HEK293 (cell line): ENCODE results near the gene ALDH18A1.

Experiments
- CTCF ChIP-seq: fragments of 450-650 bp; formaldehyde crosslinking; IDR thresholded peaks from 2 replicates; pipeline ENCODE4 v1.5.1; 2016; ENCODE audit warnings: missing biosample characterization, missing genetic modification characterization
- IKZF3 ChIP-seq: fragments of 450-650 bp; IDR thresholded peaks from 2 replicates; pipeline ENCODE4 v1.5.0; 2018; ENCODE audit warnings: missing biosample characterization, mild to moderate bottlenecking, missing genetic modification characterization, moderate library complexity
- PRDM4 ChIP-seq: fragments of 450-650 bp; formaldehyde crosslinking; IDR thresholded peaks from 2 replicates; pipeline ENCODE4 v1.5.1; 2017; ENCODE audit warnings: missing biosample characterization, missing genetic modification characterization
- ZBTB20 ChIP-seq: fragments of 450-650 bp; formaldehyde crosslinking; IDR thresholded peaks from 2 replicates; pipeline ENCODE4 v1.5.1; 2016; ENCODE audit warnings: missing biosample characterization, missing genetic modification characterization
- ZBTB49 ChIP-seq: fragments of 450-650 bp; formaldehyde crosslinking; IDR thresholded peaks from 2 replicates; pipeline ENCODE4 v1.5.1; 2016; ENCODE audit warnings: missing biosample characterization, missing genetic modification characterization, low read depth
- ZBTB6 ChIP-seq: fragments of 450-650 bp; formaldehyde crosslinking; IDR thresholded peaks from 2 replicates; pipeline ENCODE4 v1.5.1; 2017; ENCODE audit warnings: missing biosample characterization, missing genetic modification characterization
- ZEB2 ChIP-seq: fragments of 450-650 bp; formaldehyde crosslinking; IDR thresholded peaks from 2 replicates; pipeline ENCODE4 v1.5.1; 2016; ENCODE audit warnings: missing biosample characterization, missing genetic modification characterization
- ZFP37 ChIP-seq: fragments of 450-650 bp; formaldehyde crosslinking; IDR thresholded peaks from 2 replicates; pipeline ENCODE4 v1.5.1; 2016; ENCODE audit warnings: missing biosample characterization, missing genetic modification characterization
- ZFP69B ChIP-seq: fragments of 450-650 bp; formaldehyde crosslinking; IDR thresholded peaks from 2 replicates; pipeline ENCODE4 v1.5.1; 2016; ENCODE audit warnings: missing biosample characterization, missing genetic modification characterization
- ZNF133 ChIP-seq: fragments of 450-650 bp; formaldehyde crosslinking; IDR thresholded peaks from 2 replicates; pipeline ENCODE4 v1.5.1; 2016; ENCODE audit warnings: missing biosample characterization, missing genetic modification characterization
- ZNF24 ChIP-seq: fragments of 450-650 bp; formaldehyde crosslinking; IDR thresholded peaks from 2 replicates; pipeline ENCODE4 v1.5.1; 2016; ENCODE audit warnings: missing biosample characterization, missing genetic modification characterization
- ZNF335 ChIP-seq: fragments of 450-650 bp; formaldehyde crosslinking; conservative IDR thresholded peaks from 2 replicates; pipeline ENCODE4 v1.5.1; 2016; ENCODE audit warnings: missing biosample characterization, missing genetic modification characterization
- ZNF433 ChIP-seq: fragments of 450-650 bp; formaldehyde crosslinking; IDR thresholded peaks from 2 replicates; pipeline ENCODE4 v1.5.1; 2016; ENCODE audit warnings: missing biosample characterization, missing genetic modification characterization, low read depth
- ZNF548 ChIP-seq: fragments of 450-650 bp; formaldehyde crosslinking; IDR thresholded peaks from 2 replicates; pipeline ENCODE4 v1.5.1; 2016; ENCODE audit warnings: missing biosample characterization, missing genetic modification characterization
- ZNF558 ChIP-seq: fragments of 450-650 bp; formaldehyde crosslinking; IDR thresholded peaks from 2 replicates; pipeline ENCODE4 v1.5.1; 2016; ENCODE audit warnings: missing biosample characterization, missing genetic modification characterization
- ZNF626 ChIP-seq: fragments of 450-650 bp; sonication (Bioruptor Pico); formaldehyde crosslinking; IDR thresholded peaks from 2 replicates; pipeline ENCODE4 v1.5.1; 2018; ENCODE audit warnings: missing biosample characterization, missing genetic modification characterization, inconsistent platforms
- ZNF660 ChIP-seq: fragments of 450-650 bp; IDR thresholded peaks from 2 replicates; pipeline ENCODE4 v1.5.1; 2018; ENCODE audit warnings: missing biosample characterization, mild to moderate bottlenecking, missing genetic modification characterization
- ZNF670 ChIP-seq: fragments of 450-650 bp; formaldehyde crosslinking; IDR thresholded peaks from 2 replicates; pipeline ENCODE4 v1.5.1; 2016; ENCODE audit warnings: missing biosample characterization, missing genetic modification characterization, low read depth
- ZNF768 ChIP-seq: fragments of 450-650 bp; formaldehyde crosslinking; IDR thresholded peaks from 2 replicates; pipeline ENCODE4 v1.5.1; 2018; ENCODE audit warnings: missing biosample characterization, mild to moderate bottlenecking, missing genetic modification characterization
- TF ChIP-seq, protein P1 (sequence below): fragments of 450-650 bp; formaldehyde crosslinking; IDR thresholded peaks from 2 replicates; pipeline ENCODE4 v1.5.1; 2016; ENCODE audit warnings: missing biosample characterization, missing genetic modification characterization
- TF ChIP-seq, protein P2 (sequence below): fragments of 450-650 bp; formaldehyde crosslinking; IDR thresholded peaks from 2 replicates; pipeline ENCODE4 v1.5.1; 2016; ENCODE audit warnings: missing biosample characterization, missing genetic modification characterization
- TF ChIP-seq, protein P3 (sequence below): fragments of 450-650 bp; formaldehyde crosslinking; IDR thresholded peaks from 2 replicates; pipeline ENCODE4 v1.5.1; 2016; ENCODE audit warnings: missing biosample characterization, missing genetic modification characterization

Gene ALDH18A1

GRCh38 chr10:95561177-95561863 lies 95.2 kb downstream of the ALDH18A1 start, which contains the start of gene SORBS1 (continued):
- TF ChIP-seq, protein P1, sequence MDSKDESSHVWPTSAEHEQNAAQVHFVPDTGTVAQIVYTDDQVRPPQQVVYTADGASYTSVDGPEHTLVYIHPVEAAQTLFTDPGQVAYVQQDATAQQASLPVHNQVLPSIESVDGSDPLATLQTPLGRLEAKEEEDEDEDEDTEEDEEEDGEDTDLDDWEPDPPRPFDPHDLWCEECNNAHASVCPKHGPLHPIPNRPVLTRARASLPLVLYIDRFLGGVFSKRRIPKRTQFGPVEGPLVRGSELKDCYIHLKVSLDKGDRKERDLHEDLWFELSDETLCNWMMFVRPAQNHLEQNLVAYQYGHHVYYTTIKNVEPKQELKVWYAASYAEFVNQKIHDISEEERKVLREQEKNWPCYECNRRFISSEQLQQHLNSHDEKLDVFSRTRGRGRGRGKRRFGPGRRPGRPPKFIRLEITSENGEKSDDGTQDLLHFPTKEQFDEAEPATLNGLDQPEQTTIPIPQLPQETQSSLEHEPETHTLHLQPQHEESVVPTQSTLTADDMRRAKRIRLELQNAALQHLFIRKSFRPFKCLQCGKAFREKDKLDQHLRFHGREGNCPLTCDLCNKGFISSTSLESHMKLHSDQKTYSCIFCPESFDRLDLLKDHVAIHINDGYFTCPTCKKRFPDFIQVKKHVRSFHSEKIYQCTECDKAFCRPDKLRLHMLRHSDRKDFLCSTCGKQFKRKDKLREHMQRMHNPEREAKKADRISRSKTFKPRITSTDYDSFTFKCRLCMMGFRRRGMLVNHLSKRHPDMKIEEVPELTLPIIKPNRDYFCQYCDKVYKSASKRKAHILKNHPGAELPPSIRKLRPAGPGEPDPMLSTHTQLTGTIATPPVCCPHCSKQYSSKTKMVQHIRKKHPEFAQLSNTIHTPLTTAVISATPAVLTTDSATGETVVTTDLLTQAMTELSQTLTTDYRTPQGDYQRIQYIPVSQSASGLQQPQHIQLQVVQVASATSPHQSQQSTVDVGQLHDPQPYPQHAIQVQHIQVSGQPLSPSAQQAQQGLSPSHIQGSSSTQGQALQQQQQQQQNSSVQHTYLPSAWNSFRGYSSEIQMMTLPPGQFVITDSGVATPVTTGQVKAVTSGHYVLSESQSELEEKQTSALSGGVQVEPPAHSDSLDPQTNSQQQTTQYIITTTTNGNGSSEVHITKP (tag by site-specific recombination), result peak; percentile 81
- 0 out of 2 replicates have a peak, but pooled peaks have one; percentile 25 for TF ChIP-seq ZFP37 (tag by site-specific recombination)
- TF ChIP-seq, protein P2, sequence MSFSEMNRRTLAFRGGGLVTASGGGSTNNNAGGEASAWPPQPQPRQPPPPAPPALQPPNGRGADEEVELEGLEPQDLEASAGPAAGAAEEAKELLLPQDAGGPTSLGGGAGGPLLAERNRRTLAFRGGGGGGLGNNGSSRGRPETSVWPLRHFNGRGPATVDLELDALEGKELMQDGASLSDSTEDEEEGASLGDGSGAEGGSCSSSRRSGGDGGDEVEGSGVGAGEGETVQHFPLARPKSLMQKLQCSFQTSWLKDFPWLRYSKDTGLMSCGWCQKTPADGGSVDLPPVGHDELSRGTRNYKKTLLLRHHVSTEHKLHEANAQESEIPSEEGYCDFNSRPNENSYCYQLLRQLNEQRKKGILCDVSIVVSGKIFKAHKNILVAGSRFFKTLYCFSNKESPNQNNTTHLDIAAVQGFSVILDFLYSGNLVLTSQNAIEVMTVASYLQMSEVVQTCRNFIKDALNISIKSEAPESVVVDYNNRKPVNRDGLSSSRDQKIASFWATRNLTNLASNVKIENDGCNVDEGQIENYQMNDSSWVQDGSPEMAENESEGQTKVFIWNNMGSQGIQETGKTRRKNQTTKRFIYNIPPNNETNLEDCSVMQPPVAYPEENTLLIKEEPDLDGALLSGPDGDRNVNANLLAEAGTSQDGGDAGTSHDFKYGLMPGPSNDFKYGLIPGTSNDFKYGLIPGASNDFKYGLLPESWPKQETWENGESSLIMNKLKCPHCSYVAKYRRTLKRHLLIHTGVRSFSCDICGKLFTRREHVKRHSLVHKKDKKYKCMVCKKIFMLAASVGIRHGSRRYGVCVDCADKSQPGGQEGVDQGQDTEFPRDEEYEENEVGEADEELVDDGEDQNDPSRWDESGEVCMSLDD (tag by site-specific recombination), result no peak
- TF ChIP-seq ZNF24 (tag by site-specific recombination), result peak; percentile 94; the same call in 1 of the 2 replicates
- peak; percentile 45; the same call in 1 of the 2 replicates for TF ChIP-seq IKZF3
- no peak for TF ChIP-seq ZNF133 (tag by site-specific recombination)
- no peak for TF ChIP-seq ZBTB49 (tag by site-specific recombination)
- TF ChIP-seq ZNF768 (tag by site-specific recombination), result no peak
- TF ChIP-seq ZNF660 (tag by site-specific recombination), result peak; percentile 55
- no peak for TF ChIP-seq ZNF670 (tag by site-specific recombination)
- TF ChIP-seq ZEB2 (tag by site-specific recombination), result peak; percentile 94
- TF ChIP-seq ZBTB6 (tag by site-specific recombination), result no peak
- TF ChIP-seq ZNF433 (tag by site-specific recombination), result no peak
- TF ChIP-seq ZNF548 (tag by site-specific recombination), result no peak
- no peak for TF ChIP-seq PRDM4
- TF ChIP-seq ZNF626 (tag by site-specific recombination), result no peak
- peak; percentile 79 for TF ChIP-seq ZBTB20
- TF ChIP-seq ZNF558, result no peak
- TF ChIP-seq CTCF (tag by site-specific recombination), result no peak
- TF ChIP-seq ZFP69B, result 0 out of 2 replicates have a peak, but pooled peaks have one; percentile 38
- TF ChIP-seq, protein P3, sequence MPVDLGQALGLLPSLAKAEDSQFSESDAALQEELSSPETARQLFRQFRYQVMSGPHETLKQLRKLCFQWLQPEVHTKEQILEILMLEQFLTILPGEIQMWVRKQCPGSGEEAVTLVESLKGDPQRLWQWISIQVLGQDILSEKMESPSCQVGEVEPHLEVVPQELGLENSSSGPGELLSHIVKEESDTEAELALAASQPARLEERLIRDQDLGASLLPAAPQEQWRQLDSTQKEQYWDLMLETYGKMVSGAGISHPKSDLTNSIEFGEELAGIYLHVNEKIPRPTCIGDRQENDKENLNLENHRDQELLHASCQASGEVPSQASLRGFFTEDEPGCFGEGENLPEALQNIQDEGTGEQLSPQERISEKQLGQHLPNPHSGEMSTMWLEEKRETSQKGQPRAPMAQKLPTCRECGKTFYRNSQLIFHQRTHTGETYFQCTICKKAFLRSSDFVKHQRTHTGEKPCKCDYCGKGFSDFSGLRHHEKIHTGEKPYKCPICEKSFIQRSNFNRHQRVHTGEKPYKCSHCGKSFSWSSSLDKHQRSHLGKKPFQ (tag by site-specific recombination), result no peak
- TF ChIP-seq ZNF335 (tag by site-specific recombination), result no peak
